Measurements from ENCODE around the gene ZNF805. TPM values are rescaled to one million over a fixed set of nuclear protein-coding genes. Genes with fewer than 3 reads are reported as not detected.
A peak's percentile ranks its signal among the peaks of the same experiment; 100 is the strongest.

Gene ZNF805
- total and polyA plus RNA-seq, 2 of the 13 experiments (the other 11 are each of a cell fraction or from before 2014, with no cell fraction given), result 5.1 to 12.8 TPM

DNA sequence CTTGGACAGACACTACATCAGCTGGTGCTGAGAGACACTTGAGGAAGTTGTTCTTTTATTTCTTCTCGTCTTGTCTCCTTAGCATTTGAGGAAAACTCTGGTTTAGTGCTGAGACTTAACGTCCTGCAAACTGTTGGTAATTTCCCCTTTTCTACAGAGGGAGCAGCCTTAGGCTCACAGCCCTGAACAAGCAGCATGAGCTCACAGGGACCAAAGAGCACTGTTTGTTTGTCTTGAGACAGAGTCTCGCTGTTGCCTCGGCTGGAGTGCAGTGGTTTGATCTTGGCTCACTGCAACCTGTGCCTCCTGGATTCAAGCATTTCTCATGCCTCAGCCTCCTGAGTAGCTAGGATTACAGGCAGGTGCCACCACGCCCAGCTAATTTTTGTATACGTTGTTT is 5.5 kb downstream of the ZNF805 start (continued):
- TF ChIP-seq, protein P1, sequence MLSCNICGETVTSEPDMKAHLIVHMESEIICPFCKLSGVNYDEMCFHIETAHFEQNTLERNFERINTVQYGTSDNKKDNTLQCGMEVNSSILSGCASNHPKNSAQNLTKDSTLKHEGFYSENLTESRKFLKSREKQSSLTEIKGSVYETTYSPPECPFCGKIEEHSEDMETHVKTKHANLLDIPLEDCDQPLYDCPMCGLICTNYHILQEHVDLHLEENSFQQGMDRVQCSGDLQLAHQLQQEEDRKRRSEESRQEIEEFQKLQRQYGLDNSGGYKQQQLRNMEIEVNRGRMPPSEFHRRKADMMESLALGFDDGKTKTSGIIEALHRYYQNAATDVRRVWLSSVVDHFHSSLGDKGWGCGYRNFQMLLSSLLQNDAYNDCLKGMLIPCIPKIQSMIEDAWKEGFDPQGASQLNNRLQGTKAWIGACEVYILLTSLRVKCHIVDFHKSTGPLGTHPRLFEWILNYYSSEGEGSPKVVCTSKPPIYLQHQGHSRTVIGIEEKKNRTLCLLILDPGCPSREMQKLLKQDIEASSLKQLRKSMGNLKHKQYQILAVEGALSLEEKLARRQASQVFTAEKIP (CRISPR knock-in tag; IDR thresholded peaks at IDR 0.05; ENCODE audit: borderline replicate concordance), result no peak
- TF ChIP-seq, protein P2, sequence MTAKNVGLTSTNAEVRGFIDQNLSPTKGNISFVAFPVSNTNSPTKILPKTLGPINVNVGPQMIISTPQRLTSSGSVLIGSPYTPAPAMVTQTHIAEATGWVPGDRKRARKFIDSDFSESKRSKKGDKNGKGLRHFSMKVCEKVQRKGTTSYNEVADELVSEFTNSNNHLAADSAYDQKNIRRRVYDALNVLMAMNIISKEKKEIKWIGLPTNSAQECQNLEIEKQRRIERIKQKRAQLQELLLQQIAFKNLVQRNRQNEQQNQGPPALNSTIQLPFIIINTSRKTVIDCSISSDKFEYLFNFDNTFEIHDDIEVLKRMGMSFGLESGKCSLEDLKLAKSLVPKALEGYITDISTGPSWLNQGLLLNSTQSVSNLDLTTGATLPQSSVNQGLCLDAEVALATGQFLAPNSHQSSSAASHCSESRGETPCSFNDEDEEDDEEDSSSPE (CRISPR knock-in tag; IDR thresholded peaks at IDR 0.05), result no peak
- TF ChIP-seq ZMAT3 (CRISPR knock-in tag; conservative IDR thresholded peaks at IDR 0.05), result no peak
- peak; percentile 46; the same call in 1 of the 2 replicates for TF ChIP-seq HMG20A (CRISPR knock-in tag; IDR thresholded peaks at IDR 0.05; ENCODE audit: borderline replicate concordance)
- TF ChIP-seq NFRKB (IDR thresholded peaks at IDR 0.05), result no peak
- TF ChIP-seq, protein P3, sequence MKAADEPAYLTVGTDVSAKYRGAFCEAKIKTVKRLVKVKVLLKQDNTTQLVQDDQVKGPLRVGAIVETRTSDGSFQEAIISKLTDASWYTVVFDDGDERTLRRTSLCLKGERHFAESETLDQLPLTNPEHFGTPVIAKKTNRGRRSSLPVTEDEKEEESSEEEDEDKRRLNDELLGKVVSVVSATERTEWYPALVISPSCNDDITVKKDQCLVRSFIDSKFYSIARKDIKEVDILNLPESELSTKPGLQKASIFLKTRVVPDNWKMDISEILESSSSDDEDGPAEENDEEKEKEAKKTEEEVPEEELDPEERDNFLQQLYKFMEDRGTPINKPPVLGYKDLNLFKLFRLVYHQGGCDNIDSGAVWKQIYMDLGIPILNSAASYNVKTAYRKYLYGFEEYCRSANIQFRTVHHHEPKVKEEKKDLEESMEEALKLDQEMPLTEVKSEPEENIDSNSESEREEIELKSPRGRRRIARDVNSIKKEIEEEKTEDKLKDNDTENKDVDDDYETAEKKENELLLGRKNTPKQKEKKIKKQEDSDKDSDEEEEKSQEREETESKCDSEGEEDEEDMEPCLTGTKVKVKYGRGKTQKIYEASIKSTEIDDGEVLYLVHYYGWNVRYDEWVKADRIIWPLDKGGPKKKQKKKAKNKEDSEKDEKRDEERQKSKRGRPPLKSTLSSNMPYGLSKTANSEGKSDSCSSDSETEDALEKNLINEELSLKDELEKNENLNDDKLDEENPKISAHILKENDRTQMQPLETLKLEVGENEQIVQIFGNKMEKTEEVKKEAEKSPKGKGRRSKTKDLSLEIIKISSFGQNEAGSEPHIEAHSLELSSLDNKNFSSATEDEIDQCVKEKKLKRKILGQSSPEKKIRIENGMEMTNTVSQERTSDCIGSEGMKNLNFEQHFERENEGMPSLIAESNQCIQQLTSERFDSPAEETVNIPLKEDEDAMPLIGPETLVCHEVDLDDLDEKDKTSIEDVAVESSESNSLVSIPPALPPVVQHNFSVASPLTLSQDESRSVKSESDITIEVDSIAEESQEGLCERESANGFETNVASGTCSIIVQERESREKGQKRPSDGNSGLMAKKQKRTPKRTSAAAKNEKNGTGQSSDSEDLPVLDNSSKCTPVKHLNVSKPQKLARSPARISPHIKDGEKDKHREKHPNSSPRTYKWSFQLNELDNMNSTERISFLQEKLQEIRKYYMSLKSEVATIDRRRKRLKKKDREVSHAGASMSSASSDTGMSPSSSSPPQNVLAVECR (CRISPR knock-in tag; IDR thresholded peaks at IDR 0.05; ENCODE audit: borderline replicate concordance), result peak; percentile 37; the same call in 1 of the 2 replicates
- TF ChIP-seq NFIC (IDR thresholded peaks at IDR 0.05; ENCODE audit: low read length), result no peak
- TF ChIP-seq ZNF282 (IDR thresholded peaks at IDR 0.05; ENCODE audit: partially characterized antibody), result no peak
- TF ChIP-seq ZMYM2 (CRISPR knock-in tag; IDR thresholded peaks at IDR 0.05), result no peak
- TF ChIP-seq, protein P4, sequence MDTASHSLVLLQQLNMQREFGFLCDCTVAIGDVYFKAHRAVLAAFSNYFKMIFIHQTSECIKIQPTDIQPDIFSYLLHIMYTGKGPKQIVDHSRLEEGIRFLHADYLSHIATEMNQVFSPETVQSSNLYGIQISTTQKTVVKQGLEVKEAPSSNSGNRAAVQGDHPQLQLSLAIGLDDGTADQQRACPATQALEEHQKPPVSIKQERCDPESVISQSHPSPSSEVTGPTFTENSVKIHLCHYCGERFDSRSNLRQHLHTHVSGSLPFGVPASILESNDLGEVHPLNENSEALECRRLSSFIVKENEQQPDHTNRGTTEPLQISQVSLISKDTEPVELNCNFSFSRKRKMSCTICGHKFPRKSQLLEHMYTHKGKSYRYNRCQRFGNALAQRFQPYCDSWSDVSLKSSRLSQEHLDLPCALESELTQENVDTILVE (CRISPR knock-in tag; IDR thresholded peaks at IDR 0.05), result peak; percentile 62; the same call in 1 of the 2 replicates
- TF ChIP-seq ZNF225 (CRISPR knock-in tag; IDR thresholded peaks at IDR 0.05), result no peak
- no peak for TF ChIP-seq ZNF619 (CRISPR knock-in tag; IDR thresholded peaks at IDR 0.05)
- TF ChIP-seq, protein P5, sequence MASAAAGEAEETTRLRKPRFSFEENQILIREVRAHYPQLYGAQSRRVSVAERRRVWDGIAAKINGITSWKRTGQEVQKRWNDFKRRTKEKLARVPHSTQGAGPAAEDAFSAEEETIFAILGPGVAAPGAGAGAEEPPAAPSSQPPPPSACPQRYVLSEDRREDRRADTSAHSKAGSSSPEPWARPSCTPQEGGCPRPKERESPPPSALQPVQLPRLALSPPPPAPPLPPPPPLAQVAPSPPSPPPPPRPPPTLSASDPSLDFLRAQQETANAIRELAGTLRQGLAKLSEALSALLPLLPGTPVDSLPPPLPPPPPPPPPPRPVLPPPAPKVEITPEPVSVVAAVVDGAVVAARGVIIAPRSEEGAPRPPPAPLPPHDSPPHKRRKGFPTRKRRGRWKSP (CRISPR knock-in tag; IDR thresholded peaks at IDR 0.05), result no peak
- TF ChIP-seq CCDC6 (CRISPR knock-in tag; IDR thresholded peaks at IDR 0.05), result peak; percentile 49; the same call in 1 of the 2 replicates
- TF ChIP-seq, protein P6, sequence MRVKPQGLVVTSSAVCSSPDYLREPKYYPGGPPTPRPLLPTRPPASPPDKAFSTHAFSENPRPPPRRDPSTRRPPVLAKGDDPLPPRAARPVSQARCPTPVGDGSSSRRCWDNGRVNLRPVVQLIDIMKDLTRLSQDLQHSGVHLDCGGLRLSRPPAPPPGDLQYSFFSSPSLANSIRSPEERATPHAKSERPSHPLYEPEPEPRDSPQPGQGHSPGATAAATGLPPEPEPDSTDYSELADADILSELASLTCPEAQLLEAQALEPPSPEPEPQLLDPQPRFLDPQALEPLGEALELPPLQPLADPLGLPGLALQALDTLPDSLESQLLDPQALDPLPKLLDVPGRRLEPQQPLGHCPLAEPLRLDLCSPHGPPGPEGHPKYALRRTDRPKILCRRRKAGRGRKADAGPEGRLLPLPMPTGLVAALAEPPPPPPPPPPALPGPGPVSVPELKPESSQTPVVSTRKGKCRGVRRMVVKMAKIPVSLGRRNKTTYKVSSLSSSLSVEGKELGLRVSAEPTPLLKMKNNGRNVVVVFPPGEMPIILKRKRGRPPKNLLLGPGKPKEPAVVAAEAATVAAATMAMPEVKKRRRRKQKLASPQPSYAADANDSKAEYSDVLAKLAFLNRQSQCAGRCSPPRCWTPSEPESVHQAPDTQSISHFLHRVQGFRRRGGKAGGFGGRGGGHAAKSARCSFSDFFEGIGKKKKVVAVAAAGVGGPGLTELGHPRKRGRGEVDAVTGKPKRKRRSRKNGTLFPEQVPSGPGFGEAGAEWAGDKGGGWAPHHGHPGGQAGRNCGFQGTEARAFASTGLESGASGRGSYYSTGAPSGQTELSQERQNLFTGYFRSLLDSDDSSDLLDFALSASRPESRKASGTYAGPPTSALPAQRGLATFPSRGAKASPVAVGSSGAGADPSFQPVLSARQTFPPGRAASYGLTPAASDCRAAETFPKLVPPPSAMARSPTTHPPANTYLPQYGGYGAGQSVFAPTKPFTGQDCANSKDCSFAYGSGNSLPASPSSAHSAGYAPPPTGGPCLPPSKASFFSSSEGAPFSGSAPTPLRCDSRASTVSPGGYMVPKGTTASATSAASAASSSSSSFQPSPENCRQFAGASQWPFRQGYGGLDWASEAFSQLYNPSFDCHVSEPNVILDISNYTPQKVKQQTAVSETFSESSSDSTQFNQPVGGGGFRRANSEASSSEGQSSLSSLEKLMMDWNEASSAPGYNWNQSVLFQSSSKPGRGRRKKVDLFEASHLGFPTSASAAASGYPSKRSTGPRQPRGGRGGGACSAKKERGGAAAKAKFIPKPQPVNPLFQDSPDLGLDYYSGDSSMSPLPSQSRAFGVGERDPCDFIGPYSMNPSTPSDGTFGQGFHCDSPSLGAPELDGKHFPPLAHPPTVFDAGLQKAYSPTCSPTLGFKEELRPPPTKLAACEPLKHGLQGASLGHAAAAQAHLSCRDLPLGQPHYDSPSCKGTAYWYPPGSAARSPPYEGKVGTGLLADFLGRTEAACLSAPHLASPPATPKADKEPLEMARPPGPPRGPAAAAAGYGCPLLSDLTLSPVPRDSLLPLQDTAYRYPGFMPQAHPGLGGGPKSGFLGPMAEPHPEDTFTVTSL (CRISPR knock-in tag; IDR thresholded peaks at IDR 0.05; ENCODE audit: borderline replicate concordance), result no peak

Measured in HepG2 (cell line).